ENCODE measurements around the gene ADAMTS7. TPM values are rescaled to one million over a fixed set of nuclear protein-coding genes. Genes with fewer than 3 reads are reported as not detected.
"Not testable (repeated sequence)": the region's sequence is repeated elsewhere in the genome, so short reads cannot be mapped to it uniquely, and the experiment has no call there.

The ADAMTS7 gene
- total RNA-seq, 1 experiment from 2014 or later: 4.2 TPM

DNA sequence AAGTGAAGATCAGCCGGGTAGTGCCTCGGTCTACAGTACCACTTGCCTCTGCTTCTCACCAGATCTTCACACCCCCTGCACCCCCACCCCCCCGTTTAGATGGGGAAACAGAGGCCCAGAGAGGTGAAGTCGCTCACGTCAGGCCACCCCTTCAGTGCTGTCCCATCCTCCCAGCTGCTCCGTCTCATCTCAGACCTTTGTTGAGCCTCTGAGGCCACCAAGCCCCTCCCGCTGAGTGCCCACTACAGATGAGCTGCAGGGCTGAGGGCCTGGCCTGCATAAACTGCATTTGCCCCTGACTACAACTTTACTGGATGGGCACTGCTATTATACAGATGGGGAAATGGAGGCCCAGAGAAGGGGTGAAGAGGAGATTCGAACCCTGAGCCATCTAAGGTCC, 35.8 kb downstream of the ADAMTS7 start:
- ChIA-PET CTCF (no interaction called here), POLR2A (ENCODE audit: unreplicated experiment) (no interaction called here)
- no TSS peak for BruUV-seq (replicated peaks)
- no peaks in the 10 kb centered on the region for H3K9me3 ChIP-seq (ENCODE audit: low read length)
- ATAC-seq: no peak
- no peaks in the 10 kb centered on the region for H3K27me3 ChIP-seq (ENCODE audit: low read length)
- no peak overlapping the region for H3K4me3 ChIP-seq (ENCODE audit: low read length)
- H3K4me2 ChIP-seq (ENCODE audit: low read length): no peak overlapping the region
- no peaks in the 10 kb centered on the region for H3F3A ChIP-seq (ENCODE audit: low read length, unreplicated experiment)
- no peaks in the 10 kb centered on the region for H3K4me1 ChIP-seq (ENCODE audit: insufficient read depth, low read length)
- H4K20me1 ChIP-seq (ENCODE audit: low read length): no peaks in the 10 kb centered on the region
- no peaks in the 10 kb centered on the region for H3K79me2 ChIP-seq (ENCODE audit: low read length)
- no peak overlapping the region for H3K27ac ChIP-seq (ENCODE audit: low read length)
- intact Hi-C loops (cut with micrococcal nuclease): no loop called here
- TF ChIP-seq EZH2phosphoT487 (IDR thresholded peaks at IDR 0.05; ENCODE audit: borderline replicate concordance, low read length): no peak
- TF ChIP-seq EZH2 (IDR thresholded peaks at IDR 0.05; ENCODE audit: low read length, unreplicated experiment): no peak
- TF ChIP-seq, protein P1, sequence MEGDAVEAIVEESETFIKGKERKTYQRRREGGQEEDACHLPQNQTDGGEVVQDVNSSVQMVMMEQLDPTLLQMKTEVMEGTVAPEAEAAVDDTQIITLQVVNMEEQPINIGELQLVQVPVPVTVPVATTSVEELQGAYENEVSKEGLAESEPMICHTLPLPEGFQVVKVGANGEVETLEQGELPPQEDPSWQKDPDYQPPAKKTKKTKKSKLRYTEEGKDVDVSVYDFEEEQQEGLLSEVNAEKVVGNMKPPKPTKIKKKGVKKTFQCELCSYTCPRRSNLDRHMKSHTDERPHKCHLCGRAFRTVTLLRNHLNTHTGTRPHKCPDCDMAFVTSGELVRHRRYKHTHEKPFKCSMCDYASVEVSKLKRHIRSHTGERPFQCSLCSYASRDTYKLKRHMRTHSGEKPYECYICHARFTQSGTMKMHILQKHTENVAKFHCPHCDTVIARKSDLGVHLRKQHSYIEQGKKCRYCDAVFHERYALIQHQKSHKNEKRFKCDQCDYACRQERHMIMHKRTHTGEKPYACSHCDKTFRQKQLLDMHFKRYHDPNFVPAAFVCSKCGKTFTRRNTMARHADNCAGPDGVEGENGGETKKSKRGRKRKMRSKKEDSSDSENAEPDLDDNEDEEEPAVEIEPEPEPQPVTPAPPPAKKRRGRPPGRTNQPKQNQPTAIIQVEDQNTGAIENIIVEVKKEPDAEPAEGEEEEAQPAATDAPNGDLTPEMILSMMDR (conservative IDR thresholded peaks at IDR 0.05; ENCODE audit: low read depth, low read length): no peak
- H3K9me2 ChIP-seq (replicated peaks; ENCODE audit: low read length): no peaks in the 10 kb centered on the region
- DNase-seq: no peak
- H2AFZ ChIP-seq (ENCODE audit: low read length): no peak overlapping the region
- H3K9ac ChIP-seq (ENCODE audit: low read length): no peak overlapping the region
- H3K36me3 ChIP-seq (ENCODE audit: low read depth, low read length): no peaks in the 10 kb centered on the region

GRCh38 chr15:78774451-78774990, 36.7 kb downstream of the ADAMTS7 start:
- DNase-seq; H3K27ac ChIP-seq (ENCODE audit: low read length); H4K20me1 ChIP-seq (ENCODE audit: low read length); H3K9me3 ChIP-seq (ENCODE audit: low read length); H3K36me3 ChIP-seq (ENCODE audit: low read depth, low read length); H3K27me3 ChIP-seq (ENCODE audit: low read length); H3K79me2 ChIP-seq (ENCODE audit: low read length); POLR2A ChIA-PET (ENCODE audit: unreplicated experiment); intact Hi-C loops (cut with micrococcal nuclease); CTCF ChIA-PET; H3K4me2 ChIP-seq (ENCODE audit: low read length); H2AFZ ChIP-seq (ENCODE audit: low read length); H3K9ac ChIP-seq (ENCODE audit: low read length); ATAC-seq; H3F3A ChIP-seq (ENCODE audit: low read length, unreplicated experiment); H3K4me3 ChIP-seq (ENCODE audit: low read length); H3K4me1 ChIP-seq (ENCODE audit: insufficient read depth, low read length); H3K9me2 ChIP-seq (replicated peaks; ENCODE audit: low read length); BruUV-seq (replicated peaks): not testable (repeated sequence)

DNA sequence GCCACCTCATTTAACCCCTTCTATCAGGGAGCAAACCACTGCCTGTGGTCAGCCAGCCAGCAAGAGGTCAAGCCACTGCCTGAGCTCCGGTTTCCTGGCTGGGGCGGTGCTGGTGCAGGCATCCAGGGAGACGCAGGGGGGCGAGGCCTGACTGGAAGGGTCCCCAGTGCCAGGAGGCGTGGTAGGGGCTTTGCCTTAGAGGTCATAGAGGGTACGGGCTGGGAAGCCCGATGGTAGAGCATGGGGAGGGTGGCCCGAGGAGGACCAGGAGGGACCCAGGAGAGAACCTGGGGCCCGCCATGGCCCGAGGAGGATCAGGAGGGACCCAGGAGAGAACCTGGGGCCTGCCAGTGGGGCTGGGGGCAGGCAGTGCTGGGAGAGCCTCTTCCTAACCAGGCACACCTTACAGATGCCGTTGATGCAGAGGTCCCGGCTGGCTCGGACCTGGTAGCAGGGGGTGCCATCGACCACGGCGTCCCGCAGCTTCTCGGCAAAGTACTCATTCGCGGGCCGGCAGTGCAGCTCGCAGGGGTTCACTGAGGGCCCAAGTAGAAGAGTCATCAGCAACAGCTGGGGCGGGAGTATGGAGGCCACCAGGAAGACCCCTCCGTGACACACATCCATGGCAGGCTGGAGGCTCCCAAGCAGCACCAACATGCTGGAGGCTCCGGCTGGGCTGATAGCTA, 37.4 kb downstream of the ADAMTS7 start:
- H3F3A ChIP-seq (ENCODE audit: low read length, unreplicated experiment); intact Hi-C loops (cut with micrococcal nuclease); H2AFZ ChIP-seq (ENCODE audit: low read length); H3K9me2 ChIP-seq (replicated peaks; ENCODE audit: low read length); H3K36me3 ChIP-seq (ENCODE audit: low read depth, low read length); H3K4me1 ChIP-seq (ENCODE audit: insufficient read depth, low read length); DNase-seq; H3K9ac ChIP-seq (ENCODE audit: low read length); H3K27ac ChIP-seq (ENCODE audit: low read length); H3K4me2 ChIP-seq (ENCODE audit: low read length); CTCF ChIA-PET; H3K27me3 ChIP-seq (ENCODE audit: low read length); H3K4me3 ChIP-seq (ENCODE audit: low read length); H4K20me1 ChIP-seq (ENCODE audit: low read length); ATAC-seq; H3K9me3 ChIP-seq (ENCODE audit: low read length); BruUV-seq (replicated peaks); H3K79me2 ChIP-seq (ENCODE audit: low read length); POLR2A ChIA-PET (ENCODE audit: unreplicated experiment): not testable (repeated sequence)

DNA sequence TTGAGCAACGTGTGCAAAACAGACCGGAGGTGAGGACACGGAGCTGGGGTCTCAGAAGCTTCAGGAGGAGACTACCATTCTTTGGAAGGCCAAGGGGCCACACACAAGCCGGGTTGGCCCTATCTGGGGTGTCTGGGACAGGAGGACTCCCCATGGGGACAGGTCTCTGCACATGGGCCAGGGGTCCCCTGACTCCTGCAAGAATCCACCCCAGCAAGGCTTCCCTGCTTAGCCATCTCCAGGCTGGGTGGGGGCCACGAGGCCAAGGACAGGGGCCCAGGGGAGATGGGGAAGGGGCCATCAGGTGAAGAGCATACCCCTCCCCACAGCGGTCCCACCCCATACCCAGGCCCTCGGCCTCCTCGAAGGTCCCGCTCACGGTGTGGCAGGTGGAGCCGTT, 38.5 kb downstream of the ADAMTS7 start:
- Histone ChIP-seq H3K4me2 (ENCODE audit: low read length) (no peak overlapping the region), H4K20me1 (ENCODE audit: low read length) (no peaks in the 10 kb centered on the region), H3K4me1 (ENCODE audit: insufficient read depth, low read length) (no peaks in the 10 kb centered on the region), H3K9me3 (ENCODE audit: low read length) (no peaks in the 10 kb centered on the region), H2AFZ (ENCODE audit: low read length) (no peak overlapping the region), H3K27me3 (ENCODE audit: low read length) (no peaks in the 10 kb centered on the region), H3K36me3 (ENCODE audit: low read depth, low read length) (no peaks in the 10 kb centered on the region), H3K79me2 (ENCODE audit: low read length) (no peaks in the 10 kb centered on the region), H3F3A (ENCODE audit: low read length, unreplicated experiment) (no peaks in the 10 kb centered on the region), H3K27ac (ENCODE audit: low read length) (no peak overlapping the region), H3K9me2 (replicated peaks; ENCODE audit: low read length) (no peaks in the 10 kb centered on the region), H3K4me3 (ENCODE audit: low read length) (no peak overlapping the region), H3K9ac (ENCODE audit: low read length) (no peak overlapping the region)
- no TSS peak for BruUV-seq (replicated peaks)
- ATAC-seq (no peak), DNase-seq (no peak)
- CTCF ChIA-PET: no interaction called here
- TF ChIP-seq, protein P1 (conservative IDR thresholded peaks at IDR 0.05; ENCODE audit: low read depth, low read length): no peak
- no peak for TF ChIP-seq EZH2phosphoT487 (IDR thresholded peaks at IDR 0.05; ENCODE audit: borderline replicate concordance, low read length)
- no peak for TF ChIP-seq EZH2 (IDR thresholded peaks at IDR 0.05; ENCODE audit: low read length, unreplicated experiment)
- POLR2A ChIA-PET (ENCODE audit: unreplicated experiment): no interaction called here
- intact Hi-C loops (cut with micrococcal nuclease): no loop called here

- H4K20me1 ChIP-seq (ENCODE audit: low read length); H3K4me3 ChIP-seq (ENCODE audit: low read length); H3K4me2 ChIP-seq (ENCODE audit: low read length); H3K4me1 ChIP-seq (ENCODE audit: insufficient read depth, low read length); H3K79me2 ChIP-seq (ENCODE audit: low read length); H3K36me3 ChIP-seq (ENCODE audit: low read depth, low read length); H3K9ac ChIP-seq (ENCODE audit: low read length); H2AFZ ChIP-seq (ENCODE audit: low read length); H3K27ac ChIP-seq (ENCODE audit: low read length); H3K27me3 ChIP-seq (ENCODE audit: low read length); H3K9me3 ChIP-seq (ENCODE audit: low read length); POLR2A ChIA-PET (ENCODE audit: unreplicated experiment); H3K9me2 ChIP-seq (replicated peaks; ENCODE audit: low read length); intact Hi-C loops (cut with micrococcal nuclease); H3F3A ChIP-seq (ENCODE audit: low read length, unreplicated experiment); BruUV-seq (replicated peaks); CTCF ChIA-PET; ATAC-seq; DNase-seq: not testable (repeated sequence)
Measured at GRCh38 chr15:78771436-78772000, 39.7 kb downstream of the ADAMTS7 start.

Measured in PC-3 (cell line).